Spleen (tissue), 7 donors: ENCODE results near the gene CLDN6.

Experiments
- CTCF ChIP-seq, 11 experiments: fragments of 200-600 bp in 7 of 11; fragments of 450-650 bp in 4 of 11; sonication (generic) in 4 of 11; IDR thresholded peaks in 8 of 11; conservative IDR thresholded peaks in 3 of 11; 1 replicate in 7 of 11; 2 replicates in 4 of 11; pipeline versions ENCODE4 v1.4.0 to v1.8.0; 2016 to 2021; ENCODE audit warnings: antibody characterized with exemption in 11 of 11, inconsistent platforms in 4 of 11, mild to moderate bottlenecking in 1 of 11
- POLR2AphosphoS5 ChIP-seq, 3 donors: sonication (generic); formaldehyde crosslinking; IDR thresholded peaks; one replicate each; pipeline ENCODE4 v1.5.1; 2017; ENCODE audit warnings: antibody characterized with exemption in 3 of 3
- donor health status: DM: no; HTN: no; CAD: no; lungs with moderate emphysema.
- donor health status: DM: no; HTN: no; CAD: no.
- donor health status: DM: no; HTN: no; CAD: no.

GRCh38 chr16:3014971-3015370, 3.0 kb downstream of the CLDN6 start:
- TF ChIP-seq CTCF (IDR thresholded peaks at IDR 0.05 in 8 of 11, conservative IDR thresholded peaks at IDR 0.05 in 3 of 11) (no peak), POLR2AphosphoS5 (IDR thresholded peaks at IDR 0.05) (no peak)
